ENCODE measurements around the gene NTRK3.

Gene NTRK3

DNA sequence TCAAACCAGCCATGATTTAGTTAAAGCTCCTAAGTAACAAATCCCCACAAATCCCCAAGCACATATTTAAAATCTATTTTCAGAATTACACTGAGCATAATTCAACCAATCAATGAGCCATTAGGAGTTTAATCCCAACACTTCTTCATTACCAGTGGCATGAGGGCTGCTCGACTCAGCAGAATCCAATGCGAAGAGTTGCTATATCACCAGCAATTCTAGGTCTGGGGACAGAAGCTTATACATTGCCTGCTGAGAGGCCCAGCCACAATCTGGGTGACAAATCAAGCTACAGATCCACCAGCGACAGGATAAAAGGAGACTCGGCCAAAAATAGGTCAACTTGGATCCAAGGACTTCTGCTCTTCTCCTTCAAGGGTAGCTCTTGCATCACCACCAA lies 238.8 kb downstream of the NTRK3 start:
- TF ChIP-seq, protein P1, sequence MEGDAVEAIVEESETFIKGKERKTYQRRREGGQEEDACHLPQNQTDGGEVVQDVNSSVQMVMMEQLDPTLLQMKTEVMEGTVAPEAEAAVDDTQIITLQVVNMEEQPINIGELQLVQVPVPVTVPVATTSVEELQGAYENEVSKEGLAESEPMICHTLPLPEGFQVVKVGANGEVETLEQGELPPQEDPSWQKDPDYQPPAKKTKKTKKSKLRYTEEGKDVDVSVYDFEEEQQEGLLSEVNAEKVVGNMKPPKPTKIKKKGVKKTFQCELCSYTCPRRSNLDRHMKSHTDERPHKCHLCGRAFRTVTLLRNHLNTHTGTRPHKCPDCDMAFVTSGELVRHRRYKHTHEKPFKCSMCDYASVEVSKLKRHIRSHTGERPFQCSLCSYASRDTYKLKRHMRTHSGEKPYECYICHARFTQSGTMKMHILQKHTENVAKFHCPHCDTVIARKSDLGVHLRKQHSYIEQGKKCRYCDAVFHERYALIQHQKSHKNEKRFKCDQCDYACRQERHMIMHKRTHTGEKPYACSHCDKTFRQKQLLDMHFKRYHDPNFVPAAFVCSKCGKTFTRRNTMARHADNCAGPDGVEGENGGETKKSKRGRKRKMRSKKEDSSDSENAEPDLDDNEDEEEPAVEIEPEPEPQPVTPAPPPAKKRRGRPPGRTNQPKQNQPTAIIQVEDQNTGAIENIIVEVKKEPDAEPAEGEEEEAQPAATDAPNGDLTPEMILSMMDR (IDR thresholded peaks at IDR 0.05; ENCODE audit: control insufficient read depth, extremely low read depth, insufficient read depth): no peak
- no peak for DNase-seq (ENCODE audit: low read depth)
- H3K4me3 ChIP-seq (ENCODE audit: low read depth, low read length): no peak overlapping the region

DNA sequence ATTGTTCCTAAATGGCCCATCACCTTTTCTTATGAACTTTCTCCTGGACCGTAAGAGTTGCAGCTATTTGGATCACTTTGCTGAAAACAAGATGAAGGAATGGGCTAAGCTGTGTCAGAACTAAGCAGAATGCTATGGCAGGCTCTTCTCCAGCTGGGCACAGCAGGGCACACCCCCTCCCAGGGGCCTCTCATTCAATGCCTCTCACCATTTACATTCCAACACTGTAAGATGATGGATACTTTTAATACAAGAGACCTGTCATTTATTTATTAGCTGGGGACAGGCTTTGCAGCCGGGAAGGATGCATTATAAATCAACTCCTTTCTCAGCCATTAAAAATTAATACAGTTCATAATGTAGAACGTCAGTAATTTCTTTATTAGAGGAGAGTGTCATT lies 240.1 kb downstream of the NTRK3 start:
- H3K4me3 ChIP-seq (ENCODE audit: low read depth, low read length): no peak overlapping the region
- TF ChIP-seq, protein P1 (IDR thresholded peaks at IDR 0.05; ENCODE audit: control insufficient read depth, extremely low read depth, insufficient read depth): no peak
- no peak for DNase-seq (ENCODE audit: low read depth)

DNA sequence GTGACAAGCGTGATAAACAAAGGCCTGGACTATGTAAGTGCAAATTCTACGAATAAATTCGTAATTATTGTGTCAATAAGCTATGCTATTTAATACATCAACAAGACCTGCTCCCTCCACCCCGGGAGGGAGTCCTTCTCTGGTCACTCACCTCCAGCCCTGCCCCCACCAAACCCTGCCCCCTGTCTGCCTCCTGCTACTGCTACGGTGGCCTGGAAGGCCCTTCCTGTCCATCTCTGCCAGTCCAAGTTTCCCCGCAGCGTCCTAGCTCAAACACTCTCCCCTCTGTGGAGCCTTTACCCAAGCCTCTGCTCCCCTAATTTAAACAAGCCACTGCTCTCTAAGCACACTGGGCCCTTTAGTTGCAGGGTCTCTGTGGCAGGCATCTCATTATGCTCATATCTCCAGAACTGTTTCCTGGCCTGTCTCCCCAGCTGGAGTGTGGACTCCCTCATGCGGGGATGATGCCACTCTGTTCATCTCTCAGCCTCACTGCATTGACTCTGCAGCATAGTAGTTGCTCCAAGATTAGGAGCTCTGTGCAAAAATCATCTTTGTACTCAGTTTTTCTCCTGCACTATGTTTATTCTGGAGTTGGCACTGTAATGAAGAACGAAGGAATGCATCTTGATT lies 241.2 kb downstream of the NTRK3 start:
- no peak for DNase-seq (ENCODE audit: low read depth)
- TF ChIP-seq, protein P1 (IDR thresholded peaks at IDR 0.05; ENCODE audit: control insufficient read depth, extremely low read depth, insufficient read depth): no peak
- no peak overlapping the region for H3K4me3 ChIP-seq (ENCODE audit: low read depth, low read length)

DNA sequence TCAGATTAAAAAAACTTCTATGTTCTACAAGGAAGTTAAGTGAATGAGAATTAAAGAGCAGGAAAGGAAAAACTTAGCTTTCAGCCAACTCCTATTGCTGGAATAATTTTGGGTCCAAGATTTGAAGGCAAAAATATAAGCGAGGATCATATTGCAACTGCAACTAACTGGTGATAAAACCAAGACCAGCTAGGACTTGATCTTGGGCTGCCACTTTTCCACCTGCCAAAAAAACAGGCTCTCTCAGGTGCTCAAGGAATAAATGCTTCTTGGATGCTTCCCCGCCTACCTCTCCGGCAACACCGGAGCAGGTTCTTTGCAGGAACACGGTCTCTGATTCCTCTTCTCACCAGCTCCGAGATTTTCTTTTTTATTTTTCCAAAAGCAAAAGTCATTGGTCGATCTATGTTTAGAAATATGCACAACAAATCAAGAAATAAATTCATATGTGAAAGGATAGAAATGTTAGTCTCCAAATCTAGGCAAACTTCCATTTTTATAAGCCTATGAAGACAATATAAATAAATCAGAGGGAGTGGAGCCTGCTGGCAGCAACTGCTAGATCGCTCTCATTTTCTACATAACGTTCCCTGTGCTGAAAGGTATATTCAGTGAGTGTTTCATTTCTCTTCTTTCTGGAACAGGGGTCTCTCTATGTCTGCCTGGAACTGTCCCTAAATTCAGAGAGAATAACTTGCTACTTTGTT lies 241.9 kb downstream of the NTRK3 start:
- no peak overlapping the region for H3K4me3 ChIP-seq (ENCODE audit: low read depth, low read length)
- no peak for DNase-seq (ENCODE audit: low read depth)
- TF ChIP-seq, protein P1 (IDR thresholded peaks at IDR 0.05; ENCODE audit: control insufficient read depth, extremely low read depth, insufficient read depth): no peak

DNA sequence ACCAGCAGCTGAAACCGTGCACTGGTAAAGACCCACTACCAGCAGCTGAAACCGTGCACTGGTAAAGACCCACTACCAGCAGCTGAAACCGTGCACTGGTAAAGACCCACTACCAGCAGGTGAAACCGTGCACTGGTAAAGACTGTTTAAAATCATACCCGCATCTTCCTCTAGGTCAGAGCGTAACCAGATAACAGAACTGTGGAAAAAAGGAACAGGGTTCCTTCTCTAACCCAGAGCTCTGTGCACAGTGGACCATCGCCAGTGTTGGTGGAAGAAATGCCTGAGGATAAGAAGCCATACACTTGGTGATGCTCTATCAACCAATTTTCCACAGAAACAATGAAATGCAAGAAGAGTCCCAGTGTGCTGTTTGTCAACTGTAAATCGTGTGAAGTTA lies 243.4 kb downstream of the NTRK3 start:
- H3K4me3 ChIP-seq (ENCODE audit: low read depth, low read length): no peak overlapping the region
- TF ChIP-seq, protein P1 (IDR thresholded peaks at IDR 0.05; ENCODE audit: control insufficient read depth, extremely low read depth, insufficient read depth): no peak
- DNase-seq (ENCODE audit: low read depth): no peak

DNA sequence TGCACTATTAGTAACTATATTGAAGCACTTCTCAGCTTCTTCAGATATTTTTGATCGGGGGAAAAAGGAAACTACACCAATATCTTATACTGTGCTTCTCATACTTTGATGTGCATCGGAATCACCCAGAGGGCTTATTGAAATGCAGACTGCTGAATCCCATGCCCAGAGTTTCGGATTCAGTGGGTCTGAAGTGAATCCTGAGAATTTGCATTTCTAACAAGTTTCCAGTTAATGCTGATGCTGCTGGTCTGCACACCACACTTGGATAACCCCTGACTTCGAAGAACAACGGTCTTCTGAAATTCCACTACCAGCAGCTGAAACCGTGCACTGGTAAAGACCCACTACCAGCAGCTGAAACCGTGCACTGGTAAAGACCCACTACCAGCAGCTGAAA lies 243.9 kb downstream of the NTRK3 start:
- DNase-seq (ENCODE audit: low read depth): no peak
- TF ChIP-seq, protein P1 (IDR thresholded peaks at IDR 0.05; ENCODE audit: control insufficient read depth, extremely low read depth, insufficient read depth): no peak
- H3K4me3 ChIP-seq (ENCODE audit: low read depth, low read length): no peak overlapping the region
